ENCODE data around the gene MEIS1.
A peak's percentile ranks its signal among the peaks of the same experiment; 100 is the strongest.

MEIS1 gene

GRCh38 chr2:66431846-66432587 is 2.9 kb upstream of the MEIS1 start:
- DNase-seq (ENCODE audit: low read depth in 2 of 2): no peak

DNA sequence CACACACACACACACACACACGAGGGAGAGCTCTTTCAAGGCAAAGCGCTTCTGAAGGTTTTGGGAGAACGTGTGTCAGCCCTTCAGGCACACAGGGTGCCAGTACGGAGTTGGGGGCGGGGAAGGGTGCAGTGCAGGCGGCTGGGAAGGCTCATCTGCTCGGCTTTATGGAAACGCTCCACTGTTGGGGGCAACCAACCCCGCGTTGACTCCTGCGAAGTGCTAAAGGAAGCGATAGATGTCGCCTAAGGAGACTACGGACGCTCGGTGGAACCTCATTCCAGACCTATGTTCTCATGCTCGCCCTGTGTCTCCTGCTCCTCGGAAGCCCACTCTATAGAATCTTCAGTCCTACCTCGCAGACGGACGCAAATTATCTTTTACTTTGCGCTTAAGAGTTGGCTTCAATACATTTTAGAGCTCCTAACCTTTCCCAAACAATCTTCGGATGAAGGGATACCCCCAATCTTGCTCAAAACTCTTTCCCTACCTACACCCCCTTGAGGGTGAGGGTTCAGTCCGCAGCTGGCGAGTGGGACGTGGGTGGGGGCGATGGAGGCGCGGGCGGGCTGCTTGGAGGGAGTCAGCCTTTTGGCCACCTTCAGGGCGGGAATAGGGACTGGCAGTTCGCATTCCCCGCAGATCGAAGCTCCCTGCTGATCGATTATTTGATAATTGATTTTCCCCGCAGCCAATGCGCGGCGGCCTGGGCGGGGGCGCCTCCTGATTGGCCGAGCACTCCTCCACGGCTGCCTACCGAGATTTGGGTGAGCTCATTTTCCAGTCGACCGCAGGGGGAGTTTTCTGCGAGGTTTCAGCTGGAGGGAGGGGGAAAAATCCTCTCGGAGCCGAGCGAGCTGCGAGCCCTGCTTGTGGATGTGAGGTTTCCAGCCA is 1.9 kb upstream of the MEIS1 start:
- peak; percentile 95 to 96 for DNase-seq (ENCODE audit: low read depth in 2 of 2)

- DNase-seq (ENCODE audit: low read depth in 2 of 2): no peak
Measured at GRCh38 chr2:66433695-66433944, 1.3 kb upstream of the MEIS1 start.

DNA sequence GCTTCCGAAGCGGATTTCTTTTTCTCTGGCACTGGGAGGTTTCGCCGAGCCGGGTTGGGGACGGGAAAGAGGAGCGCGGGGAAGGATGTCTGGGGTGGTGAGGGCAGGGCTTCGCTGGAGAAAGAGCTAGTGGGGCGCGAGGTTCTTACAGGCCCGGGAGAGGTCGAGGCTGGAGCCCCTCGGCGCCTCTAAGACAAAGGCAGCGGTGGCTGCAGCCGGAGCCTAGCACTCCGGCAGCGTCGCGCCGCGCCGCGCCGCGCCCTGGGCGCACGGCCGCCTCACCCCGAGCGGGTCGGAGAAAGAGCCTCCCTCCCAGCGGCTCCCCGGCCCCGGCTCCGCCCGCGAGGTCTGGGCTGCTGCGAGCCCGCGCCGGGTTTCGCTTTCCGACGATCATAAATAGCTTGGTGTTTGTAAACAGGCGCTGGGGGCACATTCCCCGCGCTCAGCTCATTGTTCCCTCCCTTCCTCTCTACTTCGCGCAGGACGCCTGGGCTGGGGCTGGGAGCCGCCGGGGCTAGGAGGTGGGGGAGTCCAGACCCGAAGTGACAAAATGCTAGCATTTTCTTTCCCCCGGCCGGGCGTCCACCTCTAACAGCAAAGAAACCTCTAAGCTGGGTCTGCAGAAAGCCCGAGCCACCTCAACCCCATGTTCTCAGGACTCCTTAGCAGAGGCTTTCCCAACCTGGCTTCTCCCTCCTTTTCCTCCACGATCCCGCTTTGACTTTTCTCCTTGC is 813 bp upstream of the MEIS1 start:
- DNase-seq (ENCODE audit: low read depth in 2 of 2): no peak

GRCh38 chr2:66435549-66435875 is 587 bp downstream of the MEIS1 start:
- DNase-seq (ENCODE audit: low read depth in 2 of 2): no peak

- DNase-seq (ENCODE audit: low read depth in 2 of 2): no peak
Measured at GRCh38 chr2:66435963-66436362, 1.0 kb downstream of the MEIS1 start.

- no peak for DNase-seq (ENCODE audit: low read depth in 2 of 2)
Measured at GRCh38 chr2:66436581-66437001, 1.7 kb downstream of the MEIS1 start.

DNA sequence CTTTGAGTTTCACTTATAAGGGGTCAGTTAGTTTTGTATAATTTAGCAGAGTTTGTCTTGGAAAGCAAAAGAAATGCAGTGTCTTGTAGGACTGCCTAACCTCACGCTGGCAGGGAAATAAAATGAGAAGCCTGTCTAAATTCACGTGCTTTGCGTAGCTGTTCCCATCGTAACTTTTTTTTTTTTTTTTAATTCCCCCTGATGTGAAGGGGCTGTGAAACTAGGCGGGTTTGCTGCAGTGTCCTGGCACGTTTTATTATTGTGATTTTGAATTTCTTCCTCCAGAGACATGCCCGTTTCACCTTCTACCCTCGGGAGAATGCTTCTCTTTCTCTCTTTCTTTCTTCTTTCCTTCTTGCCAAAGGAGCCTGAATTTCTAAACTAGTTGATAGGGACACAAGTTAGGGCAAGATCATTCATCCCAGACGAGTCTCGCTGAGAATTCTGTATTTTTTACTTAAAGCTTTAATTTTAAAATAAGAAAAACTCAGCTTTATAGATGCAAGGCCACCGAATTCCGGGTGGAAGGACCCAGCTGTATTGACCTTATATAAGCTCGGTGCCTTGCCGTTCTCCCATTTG is 2.3 kb downstream of the MEIS1 start:
- DNase-seq (ENCODE audit: low read depth in 2 of 2): no peak

GRCh38 chr2:66437691-66438497 is 3.0 kb downstream of the MEIS1 start:
- no peak for DNase-seq (ENCODE audit: low read depth in 2 of 2)

DNA sequence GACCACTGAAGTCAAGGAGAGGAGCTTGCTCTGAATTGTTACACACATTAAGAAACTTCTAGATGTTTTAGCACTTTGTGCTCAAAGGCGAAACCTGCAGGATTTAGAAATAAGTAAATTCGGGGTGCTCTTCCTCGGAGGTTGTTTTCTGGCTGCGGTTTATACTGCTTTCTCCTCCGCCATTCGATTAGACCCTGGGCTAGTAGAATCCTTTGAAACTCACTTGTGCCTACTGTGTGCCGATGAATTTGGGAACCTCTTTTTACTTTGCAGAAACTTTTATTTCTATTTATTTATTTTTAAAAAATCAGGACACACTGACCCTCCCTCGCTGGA is 3.5 kb downstream of the MEIS1 start:
- no peak for DNase-seq (ENCODE audit: low read depth in 2 of 2)

DNA sequence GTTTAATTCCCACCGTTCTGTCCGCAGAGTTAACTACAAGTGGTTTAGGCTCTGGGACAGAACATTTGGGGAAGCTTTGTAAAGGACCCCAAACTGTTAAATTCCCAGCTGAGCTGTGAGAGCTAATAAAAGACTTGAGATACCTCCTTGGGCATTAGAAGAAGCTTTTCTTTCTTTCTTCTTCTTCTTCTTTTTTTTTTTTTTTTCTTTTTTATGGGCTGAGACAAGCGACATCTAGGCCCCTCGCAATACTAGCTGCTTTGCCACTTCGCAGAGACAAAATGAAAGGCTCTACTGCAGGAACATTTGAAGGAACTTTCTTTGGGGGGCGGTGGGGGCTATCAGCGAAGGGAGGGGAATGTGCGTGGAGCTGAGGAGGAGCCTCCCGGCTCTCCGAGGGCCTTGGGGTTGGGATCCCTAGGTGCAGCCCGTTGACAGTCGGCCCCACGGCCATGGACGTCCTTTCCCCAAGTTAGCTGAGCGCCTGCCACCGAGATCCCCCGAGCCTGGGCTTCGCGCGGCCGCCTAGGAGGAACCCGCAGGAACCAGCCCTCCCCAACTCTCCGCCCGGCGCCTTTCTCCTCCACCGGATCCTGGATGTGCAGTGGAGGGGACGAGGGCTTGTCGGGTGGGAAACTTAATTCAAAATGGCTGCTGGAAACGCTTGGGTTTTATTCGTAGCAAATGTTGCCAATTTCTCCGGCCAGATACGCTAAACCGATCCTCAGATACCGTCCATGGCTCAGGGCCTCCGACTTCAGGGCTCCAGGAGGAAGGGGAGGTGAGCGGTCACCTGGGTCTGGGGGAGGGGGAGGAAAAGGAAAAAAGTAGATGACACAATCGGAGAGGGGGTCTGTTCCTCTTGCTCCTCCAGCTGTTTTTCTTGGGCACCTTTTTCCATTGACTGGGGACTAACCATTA is 4.2 kb downstream of the MEIS1 start:
- DNase-seq (ENCODE audit: low read depth in 2 of 2): no peak

- DNase-seq (ENCODE audit: low read depth in 2 of 2): no peak
Measured at GRCh38 chr2:66439812-66440542, 5.1 kb downstream of the MEIS1 start.

- no peak for DNase-seq (ENCODE audit: low read depth in 2 of 2)
Measured at GRCh38 chr2:66440708-66441497, 6.0 kb downstream of the MEIS1 start.

- no peak for DNase-seq (ENCODE audit: low read depth in 2 of 2)
Measured at GRCh38 chr2:66441581-66442320, 6.8 kb downstream of the MEIS1 start.

GRCh38 chr2:66442516-66443185 is 7.7 kb downstream of the MEIS1 start:
- no peak for DNase-seq (ENCODE audit: low read depth in 2 of 2)

DNA sequence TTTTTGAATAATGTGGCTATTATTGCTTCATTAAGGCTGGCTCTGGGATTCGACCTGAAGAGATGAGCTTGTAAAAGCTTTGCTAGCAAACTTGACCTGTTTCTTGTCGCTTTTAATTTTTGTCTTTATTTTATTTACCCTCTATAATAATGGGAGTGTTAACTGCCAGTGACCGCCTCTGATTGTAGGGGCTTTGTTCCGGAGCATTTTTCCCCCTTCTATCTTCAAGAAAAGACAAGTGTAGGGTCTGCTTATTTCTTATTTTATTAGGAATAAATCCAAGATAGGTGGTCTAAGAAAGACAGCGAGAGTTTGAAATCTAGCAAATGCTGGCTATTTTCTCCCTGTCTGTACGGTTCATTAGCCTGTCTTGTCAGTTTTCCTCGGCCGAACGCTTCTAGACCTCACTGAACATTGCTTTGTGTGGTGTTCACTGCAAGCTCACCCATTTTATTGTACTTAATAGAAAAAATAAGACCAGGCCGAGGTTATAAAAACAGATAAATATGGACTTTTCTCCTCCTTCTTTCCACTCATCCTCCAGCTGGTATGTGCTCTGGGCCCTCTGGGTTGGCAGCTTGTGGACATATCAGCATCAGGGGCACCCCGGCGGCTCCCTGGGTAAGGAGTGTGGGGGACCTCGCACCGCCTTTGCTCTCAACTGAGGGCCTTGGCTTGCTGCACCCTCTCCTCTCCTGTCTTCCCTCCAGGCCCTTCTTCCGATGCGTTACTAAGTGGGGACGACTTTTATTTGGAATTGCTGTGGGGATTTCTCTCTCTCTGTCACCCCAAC is 8.5 kb downstream of the MEIS1 start:
- no peak for DNase-seq (ENCODE audit: low read depth in 2 of 2)

Measured in fibroblast of skin of left biceps (primary cell).